Vagina (tissue), 2 donors: Measurements from ENCODE around the gene LAMA2. TPM values are rescaled to one million over a fixed set of nuclear protein-coding genes. Genes with fewer than 3 reads are reported as not detected.

Experiments used
- DNase-seq, 2 donors: peaks; one replicate each; pipeline ENCODE4 v3.0.0-alpha.2; 2017; ENCODE audit errors: extremely low spot score in 2 of 2
- H3K27ac ChIP-seq: fragments of 200-600 bp; sonication (generic); one replicate; pipeline ENCODE4 v1.5.1; 2019
- H3K27me3 ChIP-seq: fragments of 200-600 bp; sonication (generic); one replicate; pipeline ENCODE4 v1.5.1; 2019
- H3K36me3 ChIP-seq, 2 donors: fragments of 200-600 bp; sonication (generic); one replicate each; pipeline ENCODE4 v1.5.1; 2017 to 2019
- H3K4me1 ChIP-seq: fragments of 200-600 bp; sonication (generic); one replicate; pipeline ENCODE4 v1.5.1; 2019
- H3K4me3 ChIP-seq, 2 donors: fragments of 200-600 bp; sonication (generic); 1 replicate in 1 of 2; 2 replicates in 1 of 2; pipeline ENCODE4 v1.5.1; 2016 to 2019
- H3K9me3 ChIP-seq: fragments of 200-600 bp; sonication (generic); one replicate; pipeline ENCODE4 v1.5.1; 2019
- POLR2A ChIP-seq, 2 donors: fragments of 450-650 bp; IDR thresholded peaks; one replicate each; pipeline ENCODE4 v1.6.1; 2017; ENCODE audit warnings: antibody characterized with exemption in 2 of 2, mild to moderate bottlenecking in 2 of 2, moderate library complexity in 2 of 2
- POLR2AphosphoS5 ChIP-seq, 2 donors: sonication (generic); formaldehyde crosslinking; IDR thresholded peaks; one replicate each; pipeline ENCODE4 v1.9.0; 2017; ENCODE audit warnings: antibody characterized with exemption in 2 of 2, mild to moderate bottlenecking in 2 of 2, low read depth in 1 of 2; ENCODE audit not compliant: insufficient read depth in 1 of 2
- intact Hi-C: fragments of 100-400 bp; cut with DNase I; formaldehyde crosslinking; loops from one replicate; pipeline ENCODE4 v1.15.1; 2023
- total RNA-seq: library from RNA; depleted of rRNA; stranded (reverse); fragments of >200 nt; gene quantifications from one replicate; pipeline ENCODE4 v1.2.3, GENCODE V29; 2016
- TF ChIP-seq, protein P1 (sequence below), 3 experiments: fragments of 450-650 bp in 2 of 3; fragments of 200-600 bp in 1 of 3; sonication (generic) in 1 of 3; IDR thresholded peaks; one replicate each; pipeline ENCODE4 v1.5.1; 2017 to 2019; ENCODE audit warnings: antibody characterized with exemption in 3 of 3, mild to moderate bottlenecking in 2 of 3, moderate library complexity in 2 of 3

Gene LAMA2
- total RNA-seq, 1 donor from 2014 or later, result 91.1 TPM

DNA sequence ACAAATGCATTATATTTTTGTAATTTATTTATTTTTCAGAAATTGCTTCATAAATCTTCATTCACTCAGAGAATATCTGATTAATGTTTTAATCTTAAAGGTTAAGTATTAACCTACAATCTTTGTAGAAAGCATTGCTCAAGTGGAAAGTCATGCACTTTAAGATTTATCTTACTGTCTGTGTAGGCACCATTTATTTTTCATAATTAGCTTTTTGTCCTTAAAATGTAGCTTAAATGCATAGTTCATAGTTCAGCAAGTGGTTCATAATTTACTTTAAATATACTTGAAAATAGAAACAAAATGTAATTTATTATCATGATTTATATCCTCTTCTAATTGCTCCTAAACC lies 397.3 kb downstream of the LAMA2 start:
- Histone ChIP-seq H3K27ac (no peak overlapping the region), H3K9me3 (no peaks in the 10 kb centered on the region), H3K4me3 (no peak overlapping the region), H3K36me3 (no peaks in the 10 kb centered on the region), H3K4me1 (no peaks in the 10 kb centered on the region), H3K27me3 (no peaks in the 10 kb centered on the region)
- no peak for DNase-seq
- TF ChIP-seq POLR2AphosphoS5 (IDR thresholded peaks at IDR 0.05; ENCODE audit: insufficient read depth in 1 of 2, low read depth in 1 of 2), result no peak
- TF ChIP-seq, protein P1, sequence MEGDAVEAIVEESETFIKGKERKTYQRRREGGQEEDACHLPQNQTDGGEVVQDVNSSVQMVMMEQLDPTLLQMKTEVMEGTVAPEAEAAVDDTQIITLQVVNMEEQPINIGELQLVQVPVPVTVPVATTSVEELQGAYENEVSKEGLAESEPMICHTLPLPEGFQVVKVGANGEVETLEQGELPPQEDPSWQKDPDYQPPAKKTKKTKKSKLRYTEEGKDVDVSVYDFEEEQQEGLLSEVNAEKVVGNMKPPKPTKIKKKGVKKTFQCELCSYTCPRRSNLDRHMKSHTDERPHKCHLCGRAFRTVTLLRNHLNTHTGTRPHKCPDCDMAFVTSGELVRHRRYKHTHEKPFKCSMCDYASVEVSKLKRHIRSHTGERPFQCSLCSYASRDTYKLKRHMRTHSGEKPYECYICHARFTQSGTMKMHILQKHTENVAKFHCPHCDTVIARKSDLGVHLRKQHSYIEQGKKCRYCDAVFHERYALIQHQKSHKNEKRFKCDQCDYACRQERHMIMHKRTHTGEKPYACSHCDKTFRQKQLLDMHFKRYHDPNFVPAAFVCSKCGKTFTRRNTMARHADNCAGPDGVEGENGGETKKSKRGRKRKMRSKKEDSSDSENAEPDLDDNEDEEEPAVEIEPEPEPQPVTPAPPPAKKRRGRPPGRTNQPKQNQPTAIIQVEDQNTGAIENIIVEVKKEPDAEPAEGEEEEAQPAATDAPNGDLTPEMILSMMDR (IDR thresholded peaks at IDR 0.05), result no peak
- TF ChIP-seq POLR2A (IDR thresholded peaks at IDR 0.05), result no peak
- intact Hi-C loops, result no loop called here

DNA sequence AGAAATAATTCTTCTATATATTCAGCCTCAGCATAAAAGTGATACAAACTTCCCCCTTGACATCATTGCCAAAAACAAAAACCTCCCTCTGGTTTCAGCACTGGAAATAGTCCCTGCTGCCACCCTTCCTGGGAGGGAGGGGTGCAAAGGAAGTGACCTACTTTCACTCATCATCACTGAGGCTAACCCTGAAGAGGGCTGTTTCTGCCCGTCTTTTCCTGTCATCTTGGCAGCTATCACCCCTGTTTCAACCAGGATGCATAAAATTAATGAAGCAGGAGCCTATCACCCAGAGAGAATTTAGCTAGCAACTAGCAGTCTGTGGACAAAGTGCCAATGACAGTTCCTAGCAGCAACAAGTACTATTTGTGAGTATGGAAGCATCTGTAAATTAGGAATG lies 397.8 kb downstream of the LAMA2 start:
- H3K27me3 ChIP-seq, result no peaks in the 10 kb centered on the region
- intact Hi-C loops, result no loop called here

GRCh38 chr6:129281168-129281796 lies 398.3 kb downstream of the LAMA2 start:
- intact Hi-C loops, result no loop called here
- TF ChIP-seq POLR2AphosphoS5 (IDR thresholded peaks at IDR 0.05; ENCODE audit: insufficient read depth in 1 of 2, low read depth in 1 of 2), result no peak
- TF ChIP-seq, protein P1 (IDR thresholded peaks at IDR 0.05), result no peak
- no peak for TF ChIP-seq POLR2A (IDR thresholded peaks at IDR 0.05)
- no peaks in the 10 kb centered on the region for H3K27me3 ChIP-seq
- DNase-seq, result no peak
- H3K9me3 ChIP-seq, result no peaks in the 10 kb centered on the region
- no peak overlapping the region for H3K4me3 ChIP-seq
- H3K4me1 ChIP-seq, result no peaks in the 10 kb centered on the region
- no peaks in the 10 kb centered on the region for H3K36me3 ChIP-seq
- H3K27ac ChIP-seq, result no peak overlapping the region

More for the DNA sequence above, 397.8 kb downstream of the LAMA2 start:
- Histone ChIP-seq H3K9me3 (no peaks in the 10 kb centered on the region), H3K27ac (no peak overlapping the region), H3K36me3 (no peaks in the 10 kb centered on the region), H3K4me1 (no peaks in the 10 kb centered on the region), H3K4me3 (no peak overlapping the region)
- DNase-seq, result no peak
- TF ChIP-seq POLR2A (IDR thresholded peaks at IDR 0.05) (no peak), POLR2AphosphoS5 (IDR thresholded peaks at IDR 0.05; ENCODE audit: insufficient read depth in 1 of 2, low read depth in 1 of 2) (no peak)
- TF ChIP-seq, protein P1 (IDR thresholded peaks at IDR 0.05), result no peak

GRCh38 chr6:129282019-129282418 lies 399.1 kb downstream of the LAMA2 start:
- Histone ChIP-seq H3K4me3 (no peak overlapping the region), H3K9me3 (no peaks in the 10 kb centered on the region), H3K36me3 (no peaks in the 10 kb centered on the region), H3K4me1 (no peaks in the 10 kb centered on the region), H3K27ac (no peak overlapping the region), H3K27me3 (no peaks in the 10 kb centered on the region)
- DNase-seq, result no peak
- TF ChIP-seq POLR2AphosphoS5 (IDR thresholded peaks at IDR 0.05; ENCODE audit: insufficient read depth in 1 of 2, low read depth in 1 of 2), result no peak
- TF ChIP-seq, protein P1 (IDR thresholded peaks at IDR 0.05), result no peak
- TF ChIP-seq POLR2A (IDR thresholded peaks at IDR 0.05), result no peak
- intact Hi-C loops, result no loop called here

DNA sequence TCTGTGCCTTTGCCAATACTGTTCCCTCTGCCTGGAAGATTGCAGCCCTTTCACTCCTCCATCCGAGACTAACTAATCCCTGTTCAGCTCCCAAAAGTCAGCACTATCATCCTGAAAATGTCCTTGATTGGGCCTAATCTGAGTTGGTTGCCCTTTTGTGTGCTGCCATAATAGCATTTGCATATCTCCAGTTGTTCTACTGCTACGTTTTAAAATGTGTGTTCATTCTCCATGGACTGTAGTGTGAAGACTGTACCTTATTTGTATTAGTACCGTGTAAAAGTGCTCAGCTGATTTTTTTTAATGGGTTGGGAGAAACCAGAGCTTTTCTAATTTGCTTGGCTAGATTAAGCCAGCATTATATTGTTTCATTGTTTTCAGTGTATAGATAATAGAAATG lies 401.3 kb downstream of the LAMA2 start:
- Histone ChIP-seq H3K4me3 (no peak overlapping the region), H3K36me3 (no peaks in the 10 kb centered on the region), H3K27ac (no peak overlapping the region), H3K9me3 (no peaks in the 10 kb centered on the region), H3K4me1 (no peaks in the 10 kb centered on the region), H3K27me3 (no peaks in the 10 kb centered on the region)
- intact Hi-C loops, result no loop called here
- DNase-seq, result no peak
- no peak for TF ChIP-seq POLR2A (IDR thresholded peaks at IDR 0.05)
- TF ChIP-seq, protein P1 (IDR thresholded peaks at IDR 0.05), result no peak
- TF ChIP-seq POLR2AphosphoS5 (IDR thresholded peaks at IDR 0.05; ENCODE audit: insufficient read depth in 1 of 2, low read depth in 1 of 2), result no peak
